AG04449 (cell line): ENCODE measurements around the gene ANKUB1.

ENCODE experiments used
- CTCF ChIA-PET: fragments of 350-600 bp; formaldehyde crosslinking; extraction: SDS; loops from one replicate; lab custom pipeline; 2021; ENCODE audit warnings: antibody characterized with exemption; lab: Yijun Ruan, JAX
- POLR2A ChIA-PET: fragments of 400-600, 350-600 bp; formaldehyde crosslinking; extraction: SDS; loops from one replicate; lab custom pipeline; 2020; ENCODE audit warnings: antibody characterized with exemption, inconsistent platforms; lab: Yijun Ruan, JAX
- DNase-seq: peaks from one replicate; pipeline ENCODE4 v3.0.0-alpha.2; 2010; ENCODE audit warnings: low read depth, low spot score
- H3K4me3 ChIP-seq: 2 replicates; pipeline ENCODE4 v1.5.1; 2011; ENCODE audit warnings: low read depth, mild to moderate bottlenecking, control low read depth, low read length
- TF ChIP-seq, protein P1 (sequence below): IDR thresholded peaks from one replicate; pipeline ENCODE4 v1.5.1; 2011; ENCODE audit warnings: mild to moderate bottlenecking, moderate library complexity, low read length, control low read depth, inconsistent platforms; ENCODE audit not compliant: insufficient read depth; ENCODE audit errors: missing control alignments

The ANKUB1 gene

GRCh38 chr3:149783576-149783975 lies 8.8 kb downstream of the ANKUB1 start:
- ChIA-PET CTCF (interaction anchor here (0.8 to 3.2 kb wide), 4 partner anchors 12 to 28 kb away, joined by 3 to 63 read pairs (median 14); no protein-coding TSS in a partner anchor), POLR2A (no interaction called here)
- TF ChIP-seq, protein P1, sequence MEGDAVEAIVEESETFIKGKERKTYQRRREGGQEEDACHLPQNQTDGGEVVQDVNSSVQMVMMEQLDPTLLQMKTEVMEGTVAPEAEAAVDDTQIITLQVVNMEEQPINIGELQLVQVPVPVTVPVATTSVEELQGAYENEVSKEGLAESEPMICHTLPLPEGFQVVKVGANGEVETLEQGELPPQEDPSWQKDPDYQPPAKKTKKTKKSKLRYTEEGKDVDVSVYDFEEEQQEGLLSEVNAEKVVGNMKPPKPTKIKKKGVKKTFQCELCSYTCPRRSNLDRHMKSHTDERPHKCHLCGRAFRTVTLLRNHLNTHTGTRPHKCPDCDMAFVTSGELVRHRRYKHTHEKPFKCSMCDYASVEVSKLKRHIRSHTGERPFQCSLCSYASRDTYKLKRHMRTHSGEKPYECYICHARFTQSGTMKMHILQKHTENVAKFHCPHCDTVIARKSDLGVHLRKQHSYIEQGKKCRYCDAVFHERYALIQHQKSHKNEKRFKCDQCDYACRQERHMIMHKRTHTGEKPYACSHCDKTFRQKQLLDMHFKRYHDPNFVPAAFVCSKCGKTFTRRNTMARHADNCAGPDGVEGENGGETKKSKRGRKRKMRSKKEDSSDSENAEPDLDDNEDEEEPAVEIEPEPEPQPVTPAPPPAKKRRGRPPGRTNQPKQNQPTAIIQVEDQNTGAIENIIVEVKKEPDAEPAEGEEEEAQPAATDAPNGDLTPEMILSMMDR: no peak
- DNase-seq: peak; percentile 59
- H3K4me3 ChIP-seq: no peak overlapping the region

DNA sequence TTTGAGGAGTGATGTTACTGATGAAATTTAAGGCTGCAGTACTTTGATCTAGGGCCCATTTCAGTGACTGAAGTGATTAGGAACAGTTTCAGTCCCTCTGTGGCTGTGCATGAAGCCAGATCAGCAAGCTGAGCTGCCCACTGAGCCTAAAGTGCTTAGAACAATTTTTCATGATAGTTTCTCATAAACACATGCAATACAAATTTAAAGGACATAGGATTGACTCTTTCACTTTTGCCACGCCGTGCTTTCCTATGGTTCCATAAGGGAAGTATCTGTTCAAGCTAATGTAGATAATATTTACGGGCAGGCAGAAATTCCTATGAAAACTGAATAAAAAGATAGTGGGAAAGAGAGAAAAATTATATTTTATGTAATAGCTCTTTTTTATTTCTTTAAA lies 10.6 kb downstream of the ANKUB1 start:
- POLR2A ChIA-PET: interaction anchor here (0.8 kb wide), 1 partner anchor 26 kb away, joined by 3 read pairs; no protein-coding TSS in a partner anchor
- H3K4me3 ChIP-seq: no peak overlapping the region
- DNase-seq: no peak
- CTCF ChIA-PET: interaction anchor here (1.0 to 3.2 kb wide), 4 partner anchors 7 to 27 kb away, joined by 5 to 63 read pairs (median 14); no protein-coding TSS in a partner anchor
- TF ChIP-seq, protein P1: no peak

GRCh38 chr3:149781211-149781610 lies 11.1 kb downstream of the ANKUB1 start:
- DNase-seq: no peak
- no peak overlapping the region for H3K4me3 ChIP-seq
- POLR2A ChIA-PET: no interaction called here
- CTCF ChIA-PET: interaction anchor here (2.6 to 3.2 kb wide), 2 partner anchors 10 to 15 kb away, joined by 14 to 63 read pairs; no protein-coding TSS in a partner anchor
- TF ChIP-seq, protein P1: no peak

DNA sequence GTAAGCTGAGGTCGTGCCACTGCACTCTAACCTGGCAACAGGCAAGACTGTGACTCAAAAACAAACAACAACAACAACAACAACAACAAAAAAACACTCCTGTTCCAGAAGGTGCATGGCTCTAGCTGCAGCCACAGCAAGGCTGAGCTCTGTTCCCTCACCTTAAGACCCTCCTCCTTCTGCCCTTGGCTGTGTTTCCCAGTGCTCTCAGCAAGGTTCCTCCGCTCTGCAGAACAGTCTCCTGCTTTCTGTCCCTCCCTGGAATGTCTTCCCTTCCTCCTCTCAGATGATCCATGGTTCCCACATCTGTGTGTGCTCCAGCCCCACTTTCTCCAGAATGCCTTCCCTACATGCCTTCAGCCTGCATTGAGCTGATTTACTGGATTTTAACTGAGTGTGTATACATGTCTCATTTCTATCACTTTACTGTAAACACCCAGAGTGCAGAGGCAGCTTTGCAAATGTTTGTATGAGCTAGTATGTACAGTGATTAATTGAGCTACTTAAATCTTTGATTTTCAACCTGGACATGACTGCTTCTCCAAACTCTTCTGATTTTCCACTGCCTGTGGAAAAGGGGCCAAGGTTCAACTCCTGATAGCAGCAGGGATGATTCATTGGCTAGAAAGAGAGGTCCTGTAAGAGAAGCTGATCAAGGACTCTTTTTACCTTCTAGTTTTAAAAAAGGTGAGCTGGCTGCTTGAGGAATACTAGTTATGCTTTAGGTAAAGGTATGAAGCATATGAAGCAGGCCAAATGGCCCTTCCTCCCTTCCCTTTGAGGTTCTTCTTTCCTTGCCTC lies 14.7 kb downstream of the ANKUB1 start:
- ChIA-PET CTCF (interaction anchor here (0.6 to 8.9 kb wide), 9 partner anchors 9 to 285 kb away, joined by 3 to 180 read pairs (median 3); partner anchors contain the start of gene COMMD2), POLR2A (no interaction called here)
- no peak overlapping the region for H3K4me3 ChIP-seq
- DNase-seq: no peak
- TF ChIP-seq, protein P1: no peak

- ChIA-PET POLR2A (no interaction called here), CTCF (interaction anchor here (0.7 to 17.8 kb wide), 8 partner anchors 12 to 246 kb away, joined by 3 to 369 read pairs (median 5); no protein-coding TSS in a partner anchor)
- TF ChIP-seq, protein P1: no peak
- H3K4me3 ChIP-seq: no peak overlapping the region
- no peak for DNase-seq
Measured at GRCh38 chr3:149776170-149776569, 16.2 kb downstream of the ANKUB1 start.

DNA sequence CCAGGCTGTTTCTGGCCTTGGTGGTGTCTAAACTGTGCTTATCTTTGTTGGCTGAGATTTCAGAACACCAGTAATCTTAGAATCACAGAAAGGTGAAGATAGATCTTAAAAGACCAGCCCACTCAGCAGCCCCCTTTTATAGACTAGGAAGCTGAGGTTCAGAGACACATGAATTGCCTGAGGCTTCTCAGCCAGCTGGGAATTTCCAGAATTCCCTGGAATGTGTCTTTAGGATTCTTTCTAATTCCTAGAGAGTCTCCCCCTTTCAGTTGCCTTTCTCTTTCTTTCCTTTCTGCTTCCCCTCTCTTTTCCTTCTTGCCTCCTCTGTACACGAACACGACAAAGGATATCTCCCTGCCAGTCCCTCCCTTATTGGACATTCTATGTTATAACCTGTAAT lies 19.5 kb downstream of the ANKUB1 start:
- TF ChIP-seq, protein P1: no peak
- ChIA-PET CTCF (interaction anchor here (0.7 to 17.8 kb wide), 33 partner anchors 7 to 449 kb away, joined by 3 to 369 read pairs (median 10); partner anchors contain the start of genes ANKUB1, COMMD2 and RNF13), POLR2A (no interaction called here)
- DNase-seq: no peak
- H3K4me3 ChIP-seq: no peak overlapping the region
